Umbilical cord (tissue), 2 donors: ENCODE results near the gene RHPN2. TPM values are rescaled to one million over a fixed set of nuclear protein-coding genes. Genes with fewer than 3 reads are reported as not detected.
"Not testable (repeated sequence)": the region's sequence is repeated elsewhere in the genome, so short reads cannot be mapped to it uniquely, and the experiment has no call there.

Experiments
- DNase-seq: peaks from one replicate; pipeline ENCODE4 v3.0.0-alpha.2; 2015; ENCODE audit warnings: low spot score
- total RNA-seq: library from RNA; depleted of rRNA; stranded (reverse); fragments of >200 nt; gene quantifications from one replicate; pipeline ENCODE4 v1.2.3, GENCODE V29; 2014; ENCODE audit warnings: low replicate concordance; ENCODE audit not compliant: insufficient read depth

RHPN2 gene
- total RNA-seq, 1 donor from 2014 or later, result 4.1 TPM

DNA sequence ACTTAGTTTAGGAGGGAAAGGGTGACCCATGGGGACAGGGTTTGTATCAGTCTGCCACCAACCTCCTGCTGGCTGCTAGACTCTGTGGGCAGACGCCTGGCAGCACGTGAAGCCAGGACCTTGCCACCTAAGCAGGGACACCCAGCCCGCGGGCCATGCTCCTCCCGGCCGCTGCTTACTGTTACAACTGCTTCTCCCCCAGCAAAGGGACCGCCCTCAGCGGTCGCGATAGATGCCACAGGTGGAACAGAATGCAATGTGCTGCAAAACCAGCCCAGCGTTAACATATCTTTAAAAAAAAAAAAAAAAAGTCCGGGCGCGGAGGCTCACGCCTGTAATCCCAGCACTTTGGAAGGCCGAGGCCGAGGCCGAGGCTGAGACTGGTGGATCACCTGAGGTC is 1.9 kb upstream of the RHPN2 start:
- DNase-seq, result no peak

DNA sequence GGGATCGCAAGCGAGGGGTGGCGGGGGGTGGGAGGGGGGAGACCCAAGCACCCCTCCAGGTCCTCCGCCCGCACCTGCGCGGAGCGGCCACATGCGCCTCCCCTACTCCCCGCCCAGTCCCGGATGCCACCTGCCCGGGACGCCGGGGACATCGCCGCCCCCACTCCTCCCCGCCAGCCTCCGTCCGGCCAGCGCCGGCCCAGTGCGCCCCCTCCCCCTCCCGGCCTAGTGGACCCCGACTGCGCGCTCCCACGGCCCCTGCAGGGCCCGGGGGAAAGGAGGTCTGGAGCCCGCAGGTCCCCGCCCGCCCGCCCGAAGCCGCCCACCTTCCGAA is 263 bp downstream of the RHPN2 start:
- DNase-seq, result no peak

DNA sequence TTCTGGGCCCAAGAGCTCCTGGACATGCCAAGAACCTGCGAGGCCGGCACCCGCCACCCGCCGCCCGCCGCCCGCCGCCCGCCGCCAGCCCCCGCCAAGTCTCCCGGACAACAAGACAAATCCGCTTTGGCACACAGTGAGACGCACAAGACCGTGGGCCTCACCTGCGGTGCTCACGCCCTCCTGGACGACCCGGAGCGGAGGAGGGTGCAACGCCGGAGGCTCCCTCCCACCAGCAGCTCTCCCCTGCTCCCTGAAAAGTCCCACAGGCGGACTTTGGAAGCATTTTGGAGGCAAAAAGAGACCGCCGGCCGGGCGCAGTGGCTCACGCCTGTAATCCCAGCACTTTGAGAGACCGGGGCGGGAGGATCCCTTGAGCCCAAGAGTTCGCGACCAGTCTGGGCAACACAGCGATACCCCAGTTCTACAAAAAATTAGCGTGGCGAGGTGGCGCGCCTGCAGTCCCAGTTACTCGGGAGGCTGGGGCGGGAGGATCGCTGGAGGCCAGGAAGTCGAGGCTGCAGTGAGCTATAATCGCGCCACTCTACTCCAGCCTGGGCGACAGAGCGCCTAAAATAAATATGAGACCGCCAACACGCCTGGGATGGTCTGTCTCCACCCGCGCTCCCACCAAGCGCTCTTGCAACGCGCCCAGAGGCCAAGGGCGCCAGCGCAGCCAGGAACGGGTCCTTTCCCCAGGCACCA is 783 bp downstream of the RHPN2 start:
- DNase-seq, result no peak

DNA sequence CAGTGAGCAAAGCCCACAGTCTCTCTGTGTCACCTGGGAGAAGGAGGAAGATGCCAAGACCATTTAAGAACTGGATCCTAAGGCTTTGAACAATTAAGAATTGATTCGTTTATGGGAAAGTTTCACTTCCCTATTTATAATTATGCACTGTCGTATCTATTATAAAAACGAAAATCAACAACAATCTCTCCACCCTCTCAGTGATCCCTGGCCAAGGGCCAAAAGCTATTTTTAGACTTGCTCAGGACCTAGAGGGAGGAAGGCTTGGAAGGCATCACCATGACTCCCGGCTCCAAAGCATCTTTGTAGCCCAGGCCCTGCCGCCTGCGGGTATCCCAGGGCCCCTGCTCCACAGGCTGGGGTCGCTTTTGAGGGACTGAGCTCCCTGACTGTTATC is 1.3 kb downstream of the RHPN2 start:
- no peak for DNase-seq

DNA sequence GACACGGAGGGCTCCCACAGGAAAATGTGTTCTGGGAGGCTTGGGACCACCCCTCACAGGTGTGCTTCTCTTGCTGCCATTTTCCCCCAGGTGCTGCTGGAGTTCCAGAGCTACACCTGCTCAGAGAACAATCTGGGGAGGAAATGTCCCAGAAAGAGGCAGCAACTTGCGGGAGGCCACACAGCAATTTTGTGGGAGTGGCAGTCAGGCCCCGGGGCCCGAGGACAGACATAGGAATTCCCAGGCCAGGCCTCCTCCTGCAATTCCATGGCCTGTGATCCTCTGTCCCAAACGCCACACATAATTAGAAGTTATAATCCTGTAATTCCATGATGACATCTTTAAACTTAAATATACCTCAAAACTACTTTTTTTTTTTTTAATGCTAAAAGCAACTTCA is 1.8 kb downstream of the RHPN2 start:
- no peak for DNase-seq

DNA sequence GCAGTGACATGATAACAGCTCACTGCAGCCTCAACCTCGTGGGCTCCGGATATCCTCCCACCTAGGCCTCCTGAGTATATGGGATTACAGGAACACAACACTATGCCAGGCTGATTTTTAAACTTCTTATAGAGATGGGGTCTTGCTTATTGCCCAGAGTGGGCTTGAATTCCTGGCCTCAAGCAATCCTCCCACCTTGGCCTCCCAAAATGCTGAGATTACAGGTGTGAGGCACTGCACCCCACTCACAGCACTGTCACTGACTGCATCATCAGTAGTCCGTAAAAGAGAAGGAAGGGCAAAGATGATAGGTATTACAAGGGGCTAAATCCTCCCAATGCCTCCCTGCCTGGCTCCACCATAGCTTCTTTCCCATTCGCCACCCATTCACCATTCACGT is 4.1 kb downstream of the RHPN2 start:
- no peak for DNase-seq

DNA sequence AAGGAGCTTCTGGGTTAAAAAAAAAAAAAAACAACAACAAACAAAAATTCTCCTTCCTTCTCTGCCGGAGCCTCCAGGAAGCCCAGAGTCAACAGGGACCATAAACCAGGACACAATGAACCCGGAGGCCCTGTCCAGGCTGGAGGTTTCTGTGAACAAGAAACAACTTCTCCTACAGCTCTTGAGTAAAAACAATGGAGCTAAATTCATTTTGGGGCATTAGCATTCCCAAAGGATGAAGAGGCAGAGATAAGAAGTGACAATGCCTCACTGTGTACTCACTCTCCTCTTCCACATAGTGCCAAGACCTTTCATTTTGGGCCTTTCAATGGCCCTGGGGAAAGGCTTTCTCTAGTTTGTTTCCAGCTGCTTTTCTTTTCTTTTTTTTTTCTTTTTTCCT is 9.0 kb downstream of the RHPN2 start:
- DNase-seq, result no peak

DNA sequence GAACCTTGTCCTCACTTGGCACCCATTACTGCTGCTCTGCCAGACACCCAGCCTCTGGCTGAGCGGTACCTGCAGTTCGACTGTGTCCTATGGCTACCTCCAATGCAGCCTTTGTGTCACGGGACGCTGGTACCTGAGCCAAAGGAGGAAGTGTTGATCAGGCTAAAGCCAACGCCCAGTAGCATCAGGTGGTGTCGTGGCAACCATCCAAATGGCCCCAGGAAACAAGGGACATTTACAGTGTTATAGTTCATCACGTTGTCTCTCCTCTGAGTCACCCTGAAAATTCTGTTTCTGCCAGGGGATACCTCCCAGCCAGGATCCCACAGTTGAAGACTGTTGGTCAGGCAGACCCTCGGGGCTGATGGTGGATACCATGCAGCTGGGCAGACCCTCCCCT is 10.1 kb downstream of the RHPN2 start:
- DNase-seq, result no peak

DNA sequence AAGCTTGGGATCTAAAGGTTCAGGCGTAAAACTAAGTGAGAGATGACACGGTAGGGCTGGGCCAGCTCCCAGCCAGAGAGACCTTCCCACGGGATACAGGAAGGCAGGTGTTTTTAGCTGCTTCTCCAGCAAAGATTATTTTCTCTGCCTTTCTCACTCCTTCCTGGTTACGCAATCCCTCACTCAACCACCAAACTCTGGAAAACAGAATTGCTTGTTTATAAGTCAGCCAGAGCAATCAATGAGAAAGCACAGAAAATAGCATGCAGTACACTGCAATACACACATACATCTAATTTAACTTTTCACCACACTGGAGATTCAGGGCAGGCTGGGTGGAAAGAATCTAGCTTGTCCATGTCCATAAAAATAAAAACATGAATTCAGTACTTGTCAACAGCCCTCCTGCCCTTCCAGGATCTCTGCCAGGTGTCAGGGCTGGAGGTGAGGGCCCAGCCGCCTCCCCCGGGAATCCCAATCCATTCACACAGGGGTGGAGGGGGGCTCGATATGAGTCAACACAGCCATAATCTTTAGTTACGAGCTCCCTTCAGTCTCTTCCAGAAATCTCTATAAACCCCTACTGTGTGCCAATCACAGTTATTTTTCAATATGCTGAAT is 12.2 kb downstream of the RHPN2 start:
- DNase-seq, result no peak

DNA sequence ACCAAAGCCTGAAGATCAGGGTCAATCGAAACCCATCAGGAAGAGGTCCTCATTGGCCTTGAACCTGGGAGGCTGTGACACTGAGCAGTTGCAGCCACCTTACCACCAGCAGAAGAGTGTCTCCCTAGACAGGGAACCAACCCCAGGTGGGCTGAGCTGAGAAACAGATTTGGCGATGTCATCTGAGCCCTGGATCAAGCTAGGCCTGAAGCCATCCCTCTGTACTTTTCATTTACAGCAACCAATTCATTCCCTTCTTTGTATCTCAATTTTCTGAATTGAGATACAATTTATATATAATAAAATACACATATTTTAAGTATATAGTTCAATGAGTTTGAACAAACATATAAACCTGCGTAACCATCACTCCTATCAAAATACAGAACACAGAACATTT is 14.6 kb downstream of the RHPN2 start:
- no peak for DNase-seq

DNA sequence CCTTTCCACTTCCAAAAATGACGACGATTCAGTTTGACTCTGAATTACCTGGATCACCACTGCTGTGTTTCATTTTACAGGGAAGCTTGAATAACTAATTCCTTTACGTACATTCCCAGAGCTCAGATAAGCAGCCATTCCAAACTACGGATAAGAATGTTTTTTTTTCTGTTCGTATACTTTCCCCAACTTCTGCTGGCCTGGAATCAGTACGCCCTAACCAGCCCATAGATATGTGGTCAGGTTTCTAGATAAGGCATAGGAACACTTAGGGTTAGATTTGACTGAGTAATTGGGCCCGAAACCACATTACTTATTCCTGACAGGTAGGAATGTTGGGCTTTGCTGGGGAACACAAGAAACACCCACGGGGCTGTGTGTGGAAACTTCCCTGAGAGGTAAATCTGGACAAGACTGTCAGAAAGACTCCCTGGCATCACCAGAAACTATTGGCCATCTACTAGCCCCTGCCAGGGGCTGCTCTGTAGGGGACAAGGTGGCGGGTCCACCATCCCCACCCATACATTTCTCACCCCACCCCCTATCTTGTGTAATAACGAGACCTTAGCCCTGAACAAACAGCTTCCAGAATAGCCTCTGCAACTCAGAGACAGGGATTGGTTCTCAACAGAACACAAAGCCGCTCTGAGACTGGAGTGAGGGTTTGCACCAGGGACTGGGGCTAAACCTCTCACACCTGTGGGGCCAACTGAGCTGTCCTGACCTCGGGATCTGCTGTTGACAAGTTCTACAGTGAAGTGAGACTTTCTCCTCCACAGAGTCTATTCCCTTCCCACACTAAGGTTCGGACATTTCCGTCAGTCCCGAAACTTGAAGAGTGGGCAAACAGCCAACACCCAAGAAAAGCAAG is 15.6 kb downstream of the RHPN2 start:
- DNase-seq, result no peak

DNA sequence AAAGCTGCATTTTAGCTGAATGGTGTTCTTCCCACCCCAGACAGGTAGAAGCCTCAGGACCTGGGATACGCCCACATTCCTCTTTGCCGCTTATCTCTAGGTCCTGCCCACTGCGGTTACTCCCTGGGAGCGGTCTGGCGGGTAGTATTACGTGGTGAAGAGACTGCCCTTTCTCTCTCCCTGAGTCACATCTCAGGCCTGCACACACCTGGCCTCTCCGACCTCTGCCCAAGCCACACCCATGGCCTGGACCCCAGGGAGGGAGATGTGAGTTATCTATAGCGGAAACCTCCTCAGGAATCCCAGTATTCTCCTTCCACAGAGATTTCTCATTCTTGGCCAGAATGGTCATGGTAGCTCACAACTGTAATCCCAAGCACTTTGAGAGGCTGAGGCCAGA is 17.3 kb downstream of the RHPN2 start:
- peak; percentile 67 for DNase-seq

DNA sequence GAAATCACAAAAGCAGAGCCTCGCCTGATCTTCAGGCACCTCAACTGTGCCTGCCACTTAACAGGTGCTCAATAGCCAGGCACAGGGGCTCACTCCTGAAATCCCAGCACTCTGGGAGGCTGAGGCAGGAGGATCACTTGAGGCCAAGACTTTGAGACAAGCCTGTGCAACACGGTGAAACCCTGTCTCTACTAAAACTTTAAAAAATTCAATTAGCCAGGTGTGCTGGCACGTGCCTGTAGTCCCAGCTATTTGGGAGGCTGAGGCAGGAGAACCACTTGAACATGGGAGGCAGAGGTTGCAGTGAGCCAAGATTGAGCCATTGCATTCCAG is 22.9 kb downstream of the RHPN2 start:
- DNase-seq, result not testable (repeated sequence)

DNA sequence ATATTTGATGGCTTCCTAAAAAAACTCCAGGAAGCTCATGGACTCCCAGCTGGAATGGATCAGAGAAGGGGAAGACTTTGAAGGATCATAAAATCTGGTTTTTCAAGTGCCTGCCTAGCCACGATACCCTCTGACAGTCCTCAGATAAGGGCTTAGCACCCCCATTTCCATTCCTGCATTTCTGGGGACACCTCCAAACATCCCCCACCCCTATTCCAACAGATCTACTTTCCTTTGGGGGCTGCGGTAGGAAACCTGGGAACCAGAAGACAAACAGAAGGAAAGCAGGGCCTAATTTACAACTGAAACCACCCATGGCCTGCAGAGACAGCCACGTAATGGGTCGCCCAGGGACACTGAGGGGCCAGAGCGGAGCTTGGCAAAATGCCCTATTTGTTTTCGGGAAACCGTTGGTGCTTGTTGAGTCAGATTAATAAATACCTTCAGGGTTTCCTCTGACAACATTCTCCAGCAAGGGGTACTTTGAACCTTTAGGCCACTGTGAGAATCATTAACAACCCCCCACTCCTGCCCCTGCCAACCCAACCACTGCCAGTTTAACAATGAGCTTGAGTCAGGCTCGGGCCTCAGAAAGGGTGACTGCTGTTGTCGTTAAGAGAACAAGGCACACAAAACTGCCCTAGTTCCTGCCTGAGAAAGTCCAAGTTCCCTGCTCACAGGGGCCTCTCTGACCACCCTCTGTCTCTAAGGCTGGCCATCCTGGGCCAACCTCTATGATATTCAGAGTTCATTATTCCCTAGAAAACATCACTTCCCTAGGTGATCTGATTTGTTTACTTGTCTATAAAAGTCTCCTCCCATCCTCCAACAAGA is 23.5 kb downstream of the RHPN2 start:
- no peak for DNase-seq

DNA sequence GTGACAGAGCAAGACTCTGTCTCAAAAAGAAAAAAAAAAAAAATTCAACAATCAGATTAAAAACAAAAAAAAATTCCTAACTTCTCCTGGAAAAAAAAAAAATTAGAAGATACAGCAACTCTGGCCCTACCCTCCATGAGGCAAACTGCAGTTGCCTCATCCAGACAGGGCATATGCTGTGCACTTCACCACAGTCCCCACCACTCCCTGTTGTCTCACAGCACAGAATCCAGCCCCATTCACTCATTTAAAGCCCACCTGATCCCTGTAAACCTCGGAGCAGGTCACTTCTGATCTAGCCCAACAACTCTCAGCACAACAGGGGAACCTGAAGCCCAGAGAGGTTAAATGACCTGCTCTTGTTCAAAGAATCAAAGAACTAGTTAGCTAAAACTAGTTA is 24.9 kb downstream of the RHPN2 start:
- DNase-seq, result no peak

DNA sequence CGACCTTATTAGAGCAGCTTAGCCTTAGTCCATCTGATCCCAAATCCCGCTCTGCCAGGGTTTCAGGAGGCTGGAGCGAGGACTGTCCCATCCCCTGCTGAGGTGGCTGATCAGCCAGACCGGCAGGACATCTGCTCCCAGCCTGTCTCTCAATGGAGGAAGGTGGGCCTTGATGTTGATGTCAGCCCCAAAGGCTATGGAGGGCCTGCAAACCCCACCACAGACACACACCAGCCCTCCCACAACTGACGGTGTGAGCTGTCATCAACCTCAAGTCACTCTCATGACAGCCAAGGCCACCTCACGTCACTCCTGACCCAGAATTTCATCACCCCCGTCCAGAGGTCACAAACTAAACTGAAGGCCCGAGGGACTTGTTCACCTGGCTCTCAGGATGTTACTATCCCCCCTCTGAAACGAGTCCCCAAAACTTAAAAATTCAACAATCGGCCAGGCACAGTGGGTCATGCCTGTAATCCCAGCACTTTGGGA is 25.5 kb downstream of the RHPN2 start:
- DNase-seq, result no peak

DNA sequence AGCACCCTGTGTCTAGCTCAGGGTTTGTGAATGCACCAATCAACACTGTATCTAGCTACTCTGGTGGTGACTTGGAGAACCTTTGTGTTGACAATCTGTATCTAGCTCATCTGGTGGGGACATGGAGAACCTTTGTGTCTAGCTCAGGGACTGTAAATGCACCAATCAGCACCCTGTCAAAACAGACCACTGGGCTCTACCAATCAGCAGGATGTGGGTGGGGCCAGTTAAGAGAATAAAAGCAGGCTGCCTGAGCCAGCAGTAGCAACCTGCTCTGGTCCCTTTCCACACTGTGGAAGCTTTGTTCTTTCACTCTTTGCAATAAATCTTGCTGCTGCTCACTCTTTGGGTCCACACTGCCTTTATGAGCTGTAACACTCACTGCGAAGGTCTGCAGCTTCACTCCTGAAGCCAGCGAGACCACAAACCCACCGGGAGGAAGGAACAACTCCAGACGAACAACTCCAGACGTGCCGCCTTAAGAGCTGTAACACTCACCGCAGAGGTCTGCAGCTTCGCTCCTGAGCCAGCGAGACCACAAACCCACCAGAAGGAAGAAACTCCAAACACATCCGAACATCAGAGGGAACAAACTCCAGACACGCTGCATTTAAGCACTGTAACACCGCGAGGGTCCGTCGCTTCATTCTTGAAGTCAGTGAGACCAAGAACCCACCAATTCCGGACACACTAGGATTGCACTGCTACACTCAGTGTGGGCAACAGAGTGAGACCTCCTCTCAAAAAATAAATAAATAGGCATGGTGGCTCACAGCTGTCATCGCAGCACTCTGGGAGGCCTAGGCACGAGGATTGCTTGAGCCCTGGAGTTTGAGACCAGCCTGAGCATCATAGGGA is 27.3 kb downstream of the RHPN2 start:
- DNase-seq, result not testable (repeated sequence)

DNA sequence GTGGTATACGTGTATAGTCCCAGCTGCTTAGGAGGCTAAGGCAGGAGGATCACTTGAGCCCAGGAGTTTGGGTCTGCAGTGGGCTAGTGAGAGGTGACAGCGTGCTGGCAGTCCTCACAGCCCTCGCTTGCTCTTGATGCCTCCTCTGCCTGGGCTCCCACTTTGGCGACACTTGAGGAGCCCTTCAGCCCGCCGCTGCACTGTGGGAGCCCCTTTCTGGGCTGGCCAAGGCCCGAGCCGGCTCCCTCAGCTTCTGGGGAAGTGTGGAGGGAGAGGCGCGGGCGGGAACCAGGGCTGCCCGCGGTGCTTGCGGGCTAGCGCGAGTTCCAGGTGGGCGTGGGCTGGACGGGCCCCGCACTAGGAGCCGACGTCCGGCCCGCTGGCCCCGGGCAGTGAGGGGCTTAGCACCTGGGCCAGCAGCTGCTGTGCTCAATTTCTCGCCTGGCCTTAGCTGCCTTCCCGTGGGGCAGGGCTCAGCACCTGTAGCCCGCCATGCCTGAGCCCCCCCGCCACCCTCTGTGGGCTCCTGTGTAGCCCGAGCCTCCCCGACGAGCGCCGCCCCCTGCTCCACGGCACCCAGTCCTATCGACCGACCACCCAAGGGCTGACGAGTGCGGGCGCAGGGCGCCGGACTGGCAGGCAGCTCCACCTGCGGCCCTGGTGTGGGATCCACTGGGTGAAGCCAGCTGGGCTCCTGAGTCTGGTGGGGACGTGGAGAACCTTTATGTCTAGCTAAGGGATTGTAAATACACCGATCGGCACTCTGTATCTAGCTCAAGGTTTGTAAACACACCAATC is 28.1 kb downstream of the RHPN2 start:
- DNase-seq, result not testable (repeated sequence)

DNA sequence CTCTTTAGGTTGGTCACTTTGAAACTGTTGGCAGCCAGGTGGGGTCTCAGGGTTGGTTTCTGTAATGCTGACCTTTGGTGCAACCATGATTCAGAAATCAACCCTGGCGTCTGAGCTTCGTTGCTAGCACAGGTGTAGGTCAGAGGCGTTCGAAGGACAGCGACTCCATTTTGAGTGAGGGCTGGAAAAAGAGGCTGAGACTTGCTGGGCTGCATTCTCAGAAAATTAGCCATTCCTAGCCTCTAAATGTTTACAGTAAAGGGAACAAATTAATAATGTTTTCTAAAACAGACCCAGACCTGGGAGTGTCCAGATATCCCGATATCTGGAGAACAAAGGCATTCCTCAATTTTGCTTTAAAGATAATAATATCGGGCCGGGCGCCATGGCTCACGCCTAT is 29.2 kb downstream of the RHPN2 start:
- no peak for DNase-seq

DNA sequence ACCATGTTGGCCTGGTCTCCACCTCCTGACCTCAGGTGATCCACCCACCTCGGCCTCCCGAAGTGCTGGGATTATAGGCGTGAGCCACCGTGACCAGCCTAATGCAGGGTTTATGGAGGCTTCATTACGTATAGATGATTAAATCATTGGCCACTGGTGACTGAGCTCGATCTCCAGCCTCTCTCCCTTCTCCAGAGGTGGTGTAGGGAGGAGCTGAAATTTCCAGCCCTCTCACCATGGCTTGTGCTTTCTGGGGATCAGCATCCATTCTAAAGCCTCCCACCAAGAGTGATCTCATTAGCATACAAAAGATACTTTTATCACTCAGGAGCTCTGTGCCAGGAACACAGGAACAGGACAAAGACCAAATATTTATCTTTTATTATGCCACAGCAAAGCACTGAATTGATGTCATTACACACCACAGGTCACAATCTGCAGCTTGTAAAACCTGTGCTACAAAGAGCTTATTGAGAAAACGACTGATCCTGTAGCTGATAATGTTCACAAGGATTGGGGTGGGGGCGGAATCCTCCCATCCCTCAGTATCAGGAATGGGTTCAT is 32.4 kb downstream of the RHPN2 start:
- DNase-seq, result no peak
